HepG2 (cell line): ENCODE measurements around the gene PIGBOS1. TPM values are rescaled to one million over a fixed set of nuclear protein-coding genes. Genes with fewer than 3 reads are reported as not detected.
A peak's percentile ranks its signal among the peaks of the same experiment; 100 is the strongest.

Experiments
- CEBPZ ChIP-seq: IDR thresholded peaks from 2 replicates; pipeline ENCODE4 v1.6.1; 2012; ENCODE audit warnings: low read length, improper control_type of control experiment
- ELF4 ChIP-seq: sonication (generic); formaldehyde crosslinking; IDR thresholded peaks from 2 replicates; pipeline ENCODE4 v1.5.0; 2020; ENCODE audit warnings: missing genetic modification reagents, mild to moderate bottlenecking, moderate library complexity, borderline replicate concordance
- FOXJ3 ChIP-seq: sonication (generic); formaldehyde crosslinking; IDR thresholded peaks from 2 replicates; pipeline ENCODE4 v1.4.0; 2020; ENCODE audit warnings: missing genetic modification reagents, mild to moderate bottlenecking, borderline replicate concordance
- KAT2B ChIP-seq: fragments of 150-350 bp; IDR thresholded peaks from 2 replicates; pipeline ENCODE4 v1.6.1; 2014; ENCODE audit warnings: low read depth, low read length, borderline replicate concordance
- MIER3 ChIP-seq: IDR thresholded peaks from 2 replicates; pipeline ENCODE4 v1.6.1; 2016; ENCODE audit warnings: missing compliant biosample characterization, borderline replicate concordance
- MTF2 ChIP-seq: sonication (generic); formaldehyde crosslinking; IDR thresholded peaks from 2 replicates; pipeline ENCODE4 v1.5.0; 2020; ENCODE audit warnings: missing genetic modification reagents, borderline replicate concordance
- MYC ChIP-seq: sonication (generic); formaldehyde crosslinking; IDR thresholded peaks from 2 replicates; pipeline ENCODE4 v1.9.0; 2021; ENCODE audit warnings: missing genetic modification reagents, borderline replicate concordance
- MZF1 ChIP-seq: sonication (generic); formaldehyde crosslinking; IDR thresholded peaks from 2 replicates; pipeline ENCODE4 v1.8.1; 2023; ENCODE audit warnings: mild to moderate bottlenecking, missing genetic modification reagents, borderline replicate concordance
- NFYC ChIP-seq: IDR thresholded peaks from 2 replicates; pipeline ENCODE4 v1.6.1; 2016; ENCODE audit warnings: missing genetic modification reagents, missing compliant biosample characterization
- YY1 ChIP-seq: IDR thresholded peaks from 2 replicates; pipeline ENCODE4 v1.6.1; 2011; ENCODE audit warnings: low read length, low read depth, moderate library complexity, mild to moderate bottlenecking; ENCODE audit not compliant: insufficient read depth, insufficient replicate concordance
- ZHX2 ChIP-seq, 2 experiments: sonication (generic) in 1 of 2; formaldehyde crosslinking in 1 of 2; IDR thresholded peaks; 2 replicates each; pipeline versions ENCODE4 v1.6.1 to v1.9.0; 2014 to 2022; ENCODE audit warnings: antibody characterized with exemption in 1 of 2, borderline replicate concordance in 1 of 2, inconsistent platforms in 1 of 2, low read depth in 1 of 2, missing genetic modification reagents in 1 of 2
- ZNF687 ChIP-seq: sonication (generic); formaldehyde crosslinking; IDR thresholded peaks from 2 replicates; pipeline ENCODE4 v1.5.1; 2020; ENCODE audit warnings: mild to moderate bottlenecking, missing genetic modification reagents, moderate library complexity
- polyA plus RNA-seq, 8 experiments: library from polyadenylated mRNA; depleted of rRNA in 3 of 8; stranded (reverse) in 7 of 8; unstranded in 1 of 8; fragments of >200 nt; fragmentation: Illumina TruSeq in 4 of 8; extraction: Trizol in 4 of 8; gene quantifications; 2 replicates each; pipeline versions ENCODE4 v1.2.1 to v1.2.3, GENCODE V29; 2011 to 2016; ENCODE audit warnings: low read depth in 4 of 8, missing spikeins in 1 of 8, mixed read lengths in 1 of 8; ENCODE audit not compliant: insufficient read depth in 1 of 8
- total RNA-seq, 5 experiments: library from RNA; depleted of rRNA; stranded (reverse); fragments of >200 nt; fragmentation: Illumina TruSeq; extraction: Trizol; gene quantifications; 2 replicates each; pipeline ENCODE4 v1.2.3, GENCODE V29; 2016; ENCODE audit warnings: low read depth in 1 of 5

Gene PIGBOS1
- total and polyA plus RNA-seq, 2 of the 13 experiments (the other 11 are each of a cell fraction or from before 2014, with no cell fraction given), result 14.8 to 22.1 TPM

GRCh38 chr15:55290528-55291057, 28.3 kb downstream of the PIGBOS1 start (continued):
- TF ChIP-seq ZNF687 (CRISPR knock-in tag) (peak; percentile 53), YY1 (peak; percentile 39), CEBPZ (no peak), NFYC (CRISPR knock-in tag) (no peak), MYC (CRISPR knock-in tag) (peak; percentile 62; the same call in 1 of the 2 replicates), MZF1 (no peak), MTF2 (CRISPR knock-in tag) (no peak), ELF4 (CRISPR knock-in tag) (no peak), ZHX2 (IDR thresholded peaks at IDR 0.05; ENCODE audit: low read depth) (no peak), ZHX2 (CRISPR knock-in tag; IDR thresholded peaks at IDR 0.05; ENCODE audit: borderline replicate concordance) (no peak), MIER3 (CRISPR knock-in tag) (0 out of 2 replicates have a peak, but pooled peaks have one; percentile 29), FOXJ3 (CRISPR knock-in tag) (no peak), KAT2B (no peak)
